ENCODE results near the gene PCDHA10.
"Not testable (repeated sequence)": the region's sequence is repeated elsewhere in the genome, so short reads cannot be mapped to it uniquely, and the experiment has no call there.

Gene PCDHA10

GRCh38 chr5:140855772-140856674, at the start of gene PCDHA10:
TSS of gene PCDHA10 (plus strand) at chr5:140855897. CDS start at chr5:140856049, 152 bp downstream.
- DNase-seq (ENCODE audit: low read depth), result no peak

- no peak for DNase-seq (ENCODE audit: low read depth)
Measured at GRCh38 chr5:140806834-140807775, 48.6 kb upstream of the PCDHA10 start, which contains the start of gene PCDHA4. TSS of gene PCDHA4 (plus strand) at chr5:140807068.

GRCh38 chr5:140808241-140808888, 47.3 kb upstream of the PCDHA10 start:
- not testable (repeated sequence) for DNase-seq (ENCODE audit: low read depth)

- DNase-seq (ENCODE audit: low read depth), result no peak
Measured at GRCh38 chr5:140808889-140809291, 46.8 kb upstream of the PCDHA10 start.

GRCh38 chr5:140821375-140822280, 34.1 kb upstream of the PCDHA10 start, which contains the start of gene PCDHA5:
TSS of gene PCDHA5 (plus strand) at chr5:140821613.
- no peak for DNase-seq (ENCODE audit: low read depth)

GRCh38 chr5:140822281-140822629, 33.4 kb upstream of the PCDHA10 start:
- DNase-seq (ENCODE audit: low read depth), result no peak

- DNase-seq (ENCODE audit: low read depth), result not testable (repeated sequence)
Measured at GRCh38 chr5:140822969-140823368, 32.7 kb upstream of the PCDHA10 start.

- no peak for DNase-seq (ENCODE audit: low read depth)
Measured at GRCh38 chr5:140823475-140823874, 32.2 kb upstream of the PCDHA10 start.

- no peak for DNase-seq (ENCODE audit: low read depth)
Measured at GRCh38 chr5:140827704-140828361, 27.9 kb upstream of the PCDHA10 start, which contains the start of gene PCDHA6. TSS of gene PCDHA6 (plus strand) at chr5:140827960. CDS start at chr5:140828092, 132 bp downstream.

GRCh38 chr5:140828362-140828737, 27.3 kb upstream of the PCDHA10 start:
- DNase-seq (ENCODE audit: low read depth), result no peak

GRCh38 chr5:140829511-140830501, 25.9 kb upstream of the PCDHA10 start:
- DNase-seq (ENCODE audit: low read depth), result not testable (repeated sequence)

GRCh38 chr5:140833993-140834392, 21.7 kb upstream of the PCDHA10 start, which contains the start of gene PCDHA7:
TSS of gene PCDHA7 (plus strand) at chr5:140834269. CDS start at chr5:140834384, 115 bp downstream.
- DNase-seq (ENCODE audit: low read depth), result no peak

- not testable (repeated sequence) for DNase-seq (ENCODE audit: low read depth)
Measured at GRCh38 chr5:140834439-140835008, 21.2 kb upstream of the PCDHA10 start.

- no peak for DNase-seq (ENCODE audit: low read depth)
Measured at GRCh38 chr5:140835622-140836510, 19.8 kb upstream of the PCDHA10 start.

- no peak for DNase-seq (ENCODE audit: low read depth)
Measured at GRCh38 chr5:140840978-140841962, 14.4 kb upstream of the PCDHA10 start, which contains the start of gene PCDHA8. TSS of gene PCDHA8 (plus strand) at chr5:140841187. CDS start at chr5:140841322, 135 bp downstream.

Measured in HS-5 (cell line).